ENCODE measurements around the gene NFS1.
"Not testable (repeated sequence)": the region's sequence is repeated elsewhere in the genome, so short reads cannot be mapped to it uniquely, and the experiment has no call there.

NFS1 gene

GRCh38 chr20:35726842-35727711 lies 27.9 kb upstream of the NFS1 start:
- no peak for DNase-seq (ENCODE audit: low read depth in 2 of 2)

DNA sequence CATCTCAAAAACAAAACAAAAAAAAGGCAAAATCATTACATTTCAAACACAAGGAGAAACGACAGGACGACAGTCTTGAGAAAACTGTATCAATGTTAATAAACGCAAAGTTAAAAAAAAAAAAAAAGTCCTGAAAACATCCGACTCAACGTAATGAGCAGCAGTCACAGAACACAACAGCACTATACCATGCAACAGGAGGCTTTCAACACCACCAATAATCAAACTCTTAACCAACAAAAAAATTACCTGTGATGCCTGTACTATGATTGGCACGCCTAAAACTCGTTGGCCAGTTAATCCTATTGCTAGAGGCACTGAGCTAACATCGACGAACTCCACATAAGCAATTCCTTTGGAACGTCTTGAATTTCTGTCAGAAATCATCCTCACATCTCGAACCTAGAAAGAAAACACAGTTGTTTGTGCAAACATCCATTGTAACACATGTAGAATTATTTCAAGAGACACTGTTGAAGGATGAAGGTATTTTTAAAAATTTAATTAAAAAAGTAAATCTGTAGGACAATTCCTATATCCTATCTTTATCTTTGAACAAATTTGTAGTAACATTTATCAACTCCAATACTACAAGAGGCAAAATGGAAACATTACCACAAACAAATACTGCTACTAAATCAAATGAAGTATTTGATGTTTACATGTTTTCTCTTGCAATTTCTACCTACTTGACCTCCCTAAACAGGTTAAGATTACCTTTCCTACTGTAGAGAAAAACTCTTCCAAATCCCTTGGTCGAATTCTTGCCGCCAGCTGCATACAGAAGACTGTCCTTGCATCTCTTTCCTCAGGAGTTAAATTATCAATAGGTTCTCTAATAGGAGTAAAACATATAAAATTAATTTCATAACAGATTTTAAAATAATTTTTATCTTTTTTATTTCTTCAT lies 25.4 kb upstream of the NFS1 start:
- no peak for TF ChIP-seq CTCF (IDR thresholded peaks at IDR 0.05; ENCODE audit: low read depth, low read length)
- H3K4me3 ChIP-seq (replicated peaks in 1 of 2; ENCODE audit: low read depth in 2 of 2, low read length in 2 of 2): no peak overlapping the region
- DNase-seq (ENCODE audit: low read depth in 2 of 2): no peak

More at GRCh38 chr20:35726842-35727711, 27.9 kb upstream of the NFS1 start:
- no peak for TF ChIP-seq CTCF (IDR thresholded peaks at IDR 0.05; ENCODE audit: low read depth, low read length)
- no peak overlapping the region for H3K4me3 ChIP-seq (replicated peaks in 1 of 2; ENCODE audit: low read depth in 2 of 2, low read length in 2 of 2)

- not testable (repeated sequence) for H3K4me3 ChIP-seq (replicated peaks in 1 of 2; ENCODE audit: low read depth in 2 of 2, low read length in 2 of 2); DNase-seq (ENCODE audit: low read depth in 2 of 2)
These were observed 24.6 kb upstream of the NFS1 start for GRCh38 chr20:35723652-35724320.

DNA sequence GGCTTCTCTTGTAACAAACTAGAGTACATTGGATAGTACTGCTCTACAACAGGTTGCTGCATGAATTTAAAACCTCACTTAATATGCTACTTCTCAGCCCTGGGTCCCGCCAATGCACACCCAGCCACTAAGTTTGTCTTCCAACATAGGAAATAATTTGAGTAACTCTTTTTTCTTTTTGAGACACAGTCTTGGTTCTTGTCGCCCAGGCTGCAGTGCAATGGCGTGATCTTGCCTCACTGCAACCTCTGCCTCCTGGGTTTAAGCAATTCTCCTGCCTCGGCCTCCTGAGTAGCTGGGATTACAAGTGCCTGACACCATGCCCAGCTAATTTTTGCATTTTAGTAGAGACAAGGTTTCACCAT lies 24.1 kb upstream of the NFS1 start:
- H3K4me3 ChIP-seq (replicated peaks in 1 of 2; ENCODE audit: low read depth in 2 of 2, low read length in 2 of 2); DNase-seq (ENCODE audit: low read depth in 2 of 2): not testable (repeated sequence)

- no peak overlapping the region for H3K4me3 ChIP-seq (replicated peaks in 1 of 2; ENCODE audit: low read depth in 2 of 2, low read length in 2 of 2)
- no peak for TF ChIP-seq CTCF (IDR thresholded peaks at IDR 0.05; ENCODE audit: low read depth, low read length)
- DNase-seq (ENCODE audit: low read depth in 2 of 2): no peak
These were observed 22.5 kb upstream of the NFS1 start for GRCh38 chr20:35721621-35722020.

DNA sequence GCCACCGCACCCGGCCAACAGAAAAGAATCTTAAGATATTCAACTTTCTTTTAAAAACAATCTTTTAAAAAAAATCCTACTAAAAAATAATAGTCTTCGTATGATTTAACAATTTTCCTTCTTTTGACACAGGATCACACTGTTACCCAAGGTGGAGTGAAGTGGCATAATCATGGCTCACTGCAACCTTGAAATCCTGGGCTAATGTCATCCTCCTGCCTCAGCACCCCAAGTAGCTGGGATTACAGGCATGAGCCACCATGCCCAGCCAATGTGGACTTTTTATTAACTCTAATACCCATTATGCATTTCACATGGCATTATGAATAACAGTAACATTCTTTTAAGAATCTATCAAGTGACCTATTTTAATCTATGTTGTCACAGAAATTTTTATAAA lies 22.1 kb upstream of the NFS1 start:
- DNase-seq (ENCODE audit: low read depth in 2 of 2): no peak
- H3K4me3 ChIP-seq (replicated peaks in 1 of 2; ENCODE audit: low read depth in 2 of 2, low read length in 2 of 2): no peak overlapping the region
- no peak for TF ChIP-seq CTCF (IDR thresholded peaks at IDR 0.05; ENCODE audit: low read depth, low read length)

DNA sequence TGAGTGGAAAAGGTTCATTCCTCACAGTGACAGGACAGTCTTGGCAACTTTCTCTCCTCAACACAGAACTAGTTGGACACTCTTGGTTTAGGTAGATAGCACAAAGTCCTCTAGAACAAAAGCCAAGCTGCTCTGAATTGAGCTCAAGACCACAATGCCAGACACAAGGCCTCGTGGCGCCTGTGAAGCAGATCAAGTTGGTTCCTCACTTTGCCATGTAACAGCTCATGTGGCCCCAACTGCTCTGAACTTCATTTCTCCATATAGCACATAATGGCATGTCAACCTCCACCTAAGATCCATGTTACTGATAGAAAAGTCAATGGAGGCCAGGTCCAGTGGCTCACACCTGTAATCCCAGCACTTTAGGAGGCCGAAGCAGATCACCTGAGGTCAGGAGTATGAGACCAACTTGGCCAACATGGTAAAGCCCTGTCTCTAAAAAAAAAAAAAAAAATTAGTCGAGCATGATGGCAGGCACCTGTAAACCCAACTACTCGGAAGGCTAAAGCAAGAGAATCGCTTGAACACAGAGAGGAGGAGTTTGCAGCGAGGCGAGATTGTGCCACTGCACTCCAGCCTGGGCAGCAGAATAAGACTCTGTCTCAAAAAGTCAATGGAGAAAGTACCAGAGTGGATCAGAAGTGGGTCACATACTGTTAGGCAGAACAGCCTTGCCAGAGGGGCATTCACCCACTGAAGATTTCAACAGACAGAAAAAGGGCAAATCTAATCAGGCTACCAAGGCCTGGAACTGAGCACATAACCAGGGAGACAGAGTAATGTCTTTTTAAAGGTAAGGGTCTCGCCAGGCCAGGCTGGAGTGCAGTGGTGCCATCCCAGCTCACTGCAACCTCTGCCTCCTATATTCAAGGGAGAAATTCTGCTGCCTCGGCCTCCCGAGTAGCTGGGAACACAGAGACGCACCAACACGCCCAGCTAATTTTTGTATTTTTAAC lies 21.3 kb upstream of the NFS1 start:
- no peak for DNase-seq (ENCODE audit: low read depth in 2 of 2)
- no peak for TF ChIP-seq CTCF (IDR thresholded peaks at IDR 0.05; ENCODE audit: low read depth, low read length)

More for the DNA sequence above, 21.3 kb upstream of the NFS1 start:
- H3K4me3 ChIP-seq (replicated peaks in 1 of 2; ENCODE audit: low read depth in 2 of 2, low read length in 2 of 2): no peak overlapping the region
